HG03520 (cell line): ENCODE results near the gene ZEB2.

Source experiments
- ATAC-seq: cut with Tn5 transposase; IDR thresholded peaks from one replicate; pipeline ENCODE4 v1.9.1; 2021; ENCODE audit warnings: mild to moderate bottlenecking, moderate library complexity; ENCODE audit not compliant: unreplicated experiment

The ZEB2 gene

DNA sequence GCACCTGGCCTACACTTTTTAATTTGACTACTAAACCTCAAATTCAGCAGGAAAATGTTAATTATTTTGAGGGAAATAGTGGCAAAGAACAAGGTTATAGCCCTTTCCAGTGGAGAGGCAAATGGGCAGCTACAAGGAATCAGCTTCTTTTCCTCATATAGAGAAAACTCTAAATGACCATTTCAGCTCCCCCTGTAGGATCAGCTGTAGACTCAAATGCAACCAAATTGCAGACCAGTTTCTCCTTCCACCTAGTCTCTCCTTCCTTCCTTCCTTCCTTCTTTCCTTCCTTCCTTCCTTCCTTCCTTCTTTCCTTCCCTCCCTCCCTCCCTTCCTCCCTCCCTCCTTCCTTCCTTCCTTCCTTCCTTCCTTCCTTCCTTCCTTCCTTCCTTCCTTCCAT, 158.2 kb downstream of the ZEB2 start:
- no peak for ATAC-seq

DNA sequence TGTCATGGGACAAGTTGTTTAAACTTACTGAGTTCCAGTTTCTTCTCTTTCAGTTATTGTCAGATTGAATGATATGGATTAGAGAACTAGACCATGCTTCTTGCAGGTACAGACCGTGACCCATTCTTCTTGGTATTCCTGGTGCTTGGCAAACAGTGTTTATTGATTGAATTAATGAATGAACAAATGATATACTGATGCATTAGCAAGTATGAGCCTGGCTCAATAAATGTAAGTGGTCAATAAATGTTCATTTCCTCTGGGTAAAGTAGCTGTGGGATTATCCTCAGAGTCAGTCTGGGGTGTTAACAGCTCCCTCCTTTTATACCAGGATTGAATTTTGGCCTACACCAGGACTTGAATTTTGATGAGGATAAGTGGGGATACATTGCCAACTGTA, 160.2 kb downstream of the ZEB2 start:
- ATAC-seq, result no peak

DNA sequence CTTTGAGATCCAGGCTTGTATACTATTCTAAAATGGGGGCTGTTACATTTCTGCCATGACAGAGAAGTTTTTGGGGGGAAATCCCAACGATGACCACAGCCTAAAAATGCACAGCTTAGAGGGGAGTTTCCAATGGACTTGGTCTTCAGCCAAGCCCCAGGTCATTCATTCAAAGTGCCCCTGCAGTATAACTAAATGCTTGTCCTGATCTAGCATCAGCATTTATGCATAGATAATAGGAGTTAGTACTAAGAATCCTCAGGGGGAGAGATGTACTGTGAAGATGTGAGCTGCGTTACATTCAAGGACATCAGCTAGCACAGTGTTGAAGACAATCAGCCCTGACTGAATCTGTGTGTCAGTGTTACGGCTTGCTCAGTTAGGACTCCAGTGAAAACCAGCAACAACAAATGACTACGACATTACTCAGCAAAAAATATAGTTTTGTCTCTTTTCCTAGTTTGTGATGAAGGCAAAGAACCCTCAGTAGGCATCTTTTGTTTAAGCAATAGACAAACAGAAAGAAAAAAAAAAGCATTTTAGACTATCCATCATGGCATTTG, 160.9 kb downstream of the ZEB2 start:
- ATAC-seq, result peak; percentile 60

DNA sequence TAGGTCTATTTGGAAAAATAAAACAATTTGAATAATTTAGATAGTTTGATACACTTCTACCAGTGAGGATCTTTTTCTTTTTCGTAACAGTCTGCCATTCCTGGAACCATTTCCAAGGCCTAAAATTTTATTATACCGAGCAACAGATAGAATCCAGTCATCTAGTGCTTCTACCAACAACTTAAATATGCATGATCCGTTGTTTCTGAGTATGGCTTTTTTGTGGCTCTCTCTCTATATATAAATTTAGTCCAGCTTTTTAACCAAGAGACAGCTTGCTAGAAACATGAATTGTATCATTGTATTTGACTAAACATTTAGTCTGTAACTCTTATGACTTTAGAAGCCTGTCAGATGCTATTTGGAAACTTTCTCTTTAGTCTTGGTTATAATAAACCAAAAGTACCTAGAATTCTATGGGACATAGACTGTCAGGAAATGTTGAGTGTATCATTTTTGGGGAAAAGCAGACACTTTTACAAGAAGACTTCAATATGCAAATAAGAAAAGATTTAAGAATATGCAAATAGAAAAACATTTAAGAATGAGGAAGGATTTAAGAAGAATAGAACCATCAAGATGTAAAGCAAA, 161.4 kb downstream of the ZEB2 start:
- ATAC-seq, result no peak

DNA sequence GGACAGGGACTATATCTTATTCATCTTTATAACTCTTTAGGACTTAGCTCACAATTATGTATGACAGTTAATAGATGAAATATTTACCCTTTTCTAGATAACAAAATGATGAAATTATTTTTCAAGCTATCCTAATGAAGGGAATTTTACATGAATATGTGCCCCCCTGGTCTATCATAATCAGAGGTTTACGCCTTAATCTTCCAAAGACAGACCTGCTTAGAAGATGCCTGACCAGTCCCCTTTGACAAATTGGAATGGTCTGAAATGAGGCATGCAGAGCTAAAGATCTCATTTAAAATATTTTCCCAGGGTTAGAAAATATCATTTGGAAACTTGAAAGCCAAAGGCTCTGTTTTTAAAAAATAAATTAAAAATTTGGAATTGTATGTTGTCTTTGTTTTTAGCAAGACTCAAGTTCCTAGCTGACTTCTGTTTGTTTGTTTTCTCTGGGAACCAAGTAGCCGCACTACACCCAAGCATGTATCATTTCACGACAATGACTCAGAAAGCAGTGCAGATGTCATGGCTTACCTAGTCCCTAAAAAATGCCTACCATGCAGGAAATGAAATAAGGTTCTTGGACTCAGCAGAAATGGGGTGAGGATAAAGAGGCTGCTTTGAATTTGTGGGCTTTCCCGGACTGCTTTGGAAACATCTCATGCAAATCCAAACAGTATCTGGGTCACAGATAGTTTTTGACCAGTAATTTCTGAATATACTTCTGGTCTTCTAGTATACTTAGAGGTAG, 162.1 kb downstream of the ZEB2 start:
- ATAC-seq, result peak; percentile 77

DNA sequence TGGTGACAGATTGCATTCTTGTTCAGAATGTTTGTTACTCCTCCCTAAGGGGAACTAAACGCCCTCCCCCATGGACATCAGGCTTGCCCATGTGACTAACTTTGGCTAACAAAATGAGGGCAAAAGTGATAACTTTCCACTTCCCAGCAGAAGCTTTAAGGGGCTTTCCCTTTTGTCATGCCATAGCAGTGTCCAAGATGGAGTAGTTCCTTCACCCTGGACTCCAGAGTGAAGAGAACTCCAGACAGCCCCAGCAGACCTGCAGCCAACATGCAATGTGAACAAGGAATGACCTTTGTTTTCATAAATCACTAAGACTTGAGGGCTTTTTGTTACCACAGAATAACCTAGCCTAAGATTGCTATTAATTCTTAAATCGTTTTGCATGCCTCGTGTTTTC, 163.5 kb downstream of the ZEB2 start:
- no peak for ATAC-seq

DNA sequence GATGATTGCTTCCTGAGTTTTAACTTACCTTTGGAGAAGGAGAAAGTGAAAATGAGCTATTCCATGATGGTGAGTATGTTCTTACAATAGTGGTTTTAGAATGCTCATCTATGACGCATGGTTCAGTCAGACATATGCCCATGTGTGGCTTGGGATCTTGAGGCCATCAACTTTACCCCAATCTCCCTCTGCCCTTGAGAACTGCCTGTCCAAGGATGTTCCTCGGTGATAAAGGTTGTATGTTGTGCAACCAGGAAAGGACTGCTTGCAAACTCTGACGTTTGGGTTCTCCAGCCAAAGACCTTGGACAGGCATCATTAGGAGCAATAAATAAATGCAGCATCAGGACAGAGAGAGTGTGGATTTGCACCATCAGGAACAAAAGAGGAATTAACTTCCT, 165.0 kb downstream of the ZEB2 start:
- no peak for ATAC-seq

DNA sequence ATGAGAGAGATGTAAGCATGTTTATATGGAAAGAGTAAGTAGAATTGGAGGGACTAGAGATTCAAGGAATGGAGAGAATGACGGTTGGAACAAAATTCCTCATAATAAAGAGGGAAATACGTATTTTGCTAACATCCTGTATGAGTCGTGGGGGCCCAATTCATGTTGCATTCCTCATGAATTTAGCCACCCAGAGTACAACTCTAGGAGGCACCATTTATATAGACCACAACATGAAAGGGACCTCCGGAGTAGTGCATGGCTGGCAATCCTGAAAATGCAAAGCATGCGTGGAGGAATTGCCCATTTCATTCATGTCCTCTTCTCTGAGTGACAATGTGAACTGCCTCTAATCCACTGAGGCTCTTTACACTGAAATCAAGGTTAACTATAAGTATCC, 168.2 kb downstream of the ZEB2 start:
- ATAC-seq, result no peak

DNA sequence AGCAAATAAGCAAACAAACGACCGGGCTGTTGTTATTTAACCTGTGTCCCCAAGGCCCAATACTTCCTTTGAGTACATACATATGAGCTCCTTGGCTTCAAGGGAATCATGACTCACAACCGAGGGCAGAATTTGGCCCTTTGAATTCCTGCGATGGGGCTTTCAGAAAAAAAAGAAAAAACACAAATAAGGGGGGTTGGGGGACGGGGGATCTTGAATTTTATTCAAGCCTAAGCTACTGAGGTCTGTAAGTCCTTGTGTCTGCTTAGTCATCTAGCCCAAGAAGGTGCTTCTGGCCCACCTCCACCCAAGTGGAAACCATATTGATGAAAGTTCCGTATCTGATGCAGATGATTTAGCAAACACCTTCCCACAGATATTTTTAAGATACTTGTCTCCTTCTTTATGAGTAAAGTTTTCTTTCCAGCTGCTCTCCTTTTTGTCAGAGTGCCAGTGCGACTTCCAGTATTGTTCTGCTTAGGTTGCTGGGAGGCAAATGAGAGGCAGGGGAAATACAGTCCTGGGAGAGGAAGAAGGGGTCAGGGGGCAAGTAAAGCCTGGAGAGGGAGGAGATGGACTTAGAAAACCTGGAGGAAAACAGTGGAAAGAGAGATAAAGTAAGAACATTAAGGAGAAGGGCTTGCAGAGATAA, 169.6 kb downstream of the ZEB2 start:
- ATAC-seq, result no peak

DNA sequence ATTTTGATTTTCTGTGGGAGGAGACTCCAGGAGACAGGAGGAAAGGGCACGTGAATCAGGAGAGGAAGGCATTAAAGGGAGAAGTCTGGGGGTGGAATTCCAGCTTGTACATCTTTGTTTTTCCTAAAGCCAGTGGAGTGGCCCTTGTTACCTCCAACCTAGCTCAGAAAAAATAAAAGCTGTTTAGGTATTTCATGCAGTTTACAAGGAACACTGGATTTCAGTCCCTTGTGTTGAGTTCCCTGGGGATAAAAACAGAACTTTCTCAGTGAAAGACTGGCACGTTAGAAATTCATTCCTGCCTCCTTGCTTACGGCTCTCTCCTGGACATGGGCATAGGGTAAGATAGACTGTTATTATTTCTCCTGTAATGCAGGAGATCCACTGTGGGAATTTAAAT, 170.2 kb downstream of the ZEB2 start:
- no peak for ATAC-seq

DNA sequence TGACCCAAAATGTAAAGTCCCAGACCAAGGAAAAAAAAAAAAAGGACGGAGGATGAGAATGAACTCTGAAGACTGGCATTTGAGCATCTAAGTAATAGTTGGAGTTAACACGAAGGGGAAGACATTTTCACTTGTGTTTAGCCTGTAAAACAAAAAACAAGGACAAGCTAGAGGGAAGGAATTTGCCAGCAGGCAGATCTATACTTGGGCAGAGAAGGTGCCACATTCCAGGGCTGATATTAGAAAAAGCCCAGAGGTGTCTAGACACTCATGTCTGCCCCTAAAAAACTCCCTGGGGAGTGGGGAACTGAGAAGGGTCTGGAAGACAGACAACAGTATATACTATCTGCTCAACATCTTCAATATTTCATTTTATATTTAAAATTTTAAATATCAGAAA, 171.1 kb downstream of the ZEB2 start:
- no peak for ATAC-seq

DNA sequence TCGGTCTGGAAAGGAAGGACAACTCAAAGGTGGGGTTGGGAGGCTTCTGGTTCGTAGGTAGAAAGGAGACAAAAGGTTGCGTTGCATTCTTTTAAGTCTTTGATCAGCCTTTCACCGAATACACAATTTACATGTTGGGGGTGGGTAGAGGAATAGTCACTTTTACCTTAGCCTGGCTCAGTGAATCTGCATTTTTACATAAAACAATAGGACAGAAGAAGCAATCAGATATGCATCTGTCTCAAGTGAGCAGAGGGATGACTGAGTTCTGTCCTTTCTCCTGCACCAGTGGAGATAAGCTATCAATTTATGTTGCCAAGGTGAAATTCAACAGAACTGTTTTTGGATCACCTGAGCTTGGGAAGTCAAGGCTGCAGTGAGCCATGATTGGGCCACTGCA, 173.7 kb downstream of the ZEB2 start:
- ATAC-seq, result no peak

DNA sequence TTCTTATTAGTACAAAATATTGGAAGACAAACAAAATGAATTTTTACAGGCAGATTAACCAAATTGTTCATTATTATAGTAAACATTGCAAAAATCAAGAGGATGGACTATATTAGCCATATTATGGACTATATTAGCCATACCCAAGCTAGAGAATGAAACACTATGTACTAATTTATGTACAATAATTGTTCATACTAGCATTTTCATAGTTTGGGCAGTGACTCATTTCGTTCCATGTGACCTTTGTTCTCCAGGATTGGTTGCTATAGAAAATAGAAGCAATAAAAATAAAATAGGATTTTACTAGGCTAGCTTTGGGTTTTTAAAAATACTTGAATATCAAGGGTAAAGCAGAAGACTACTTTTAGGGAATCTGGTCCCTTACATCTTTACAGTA, 176.8 kb downstream of the ZEB2 start:
- peak; percentile 74 for ATAC-seq

DNA sequence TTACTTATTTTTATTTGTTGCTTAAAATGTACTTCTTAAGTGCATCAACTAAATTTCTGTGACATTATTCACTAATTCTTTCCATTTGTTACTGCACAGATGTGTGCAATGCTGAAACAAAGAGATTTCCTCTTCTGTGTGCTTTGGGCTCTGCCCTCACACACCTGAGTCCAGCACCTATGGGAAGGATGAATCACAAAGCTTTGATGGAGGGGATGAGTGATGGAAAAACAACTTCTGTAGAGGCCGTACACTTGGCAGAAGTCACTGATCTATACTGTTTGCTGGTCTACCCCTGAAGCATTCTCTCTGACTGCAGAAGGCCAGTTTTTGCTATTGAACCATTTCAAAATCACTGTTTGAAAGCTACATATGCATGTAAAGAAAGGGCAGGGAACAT, 178.4 kb downstream of the ZEB2 start:
- ATAC-seq, result no peak

DNA sequence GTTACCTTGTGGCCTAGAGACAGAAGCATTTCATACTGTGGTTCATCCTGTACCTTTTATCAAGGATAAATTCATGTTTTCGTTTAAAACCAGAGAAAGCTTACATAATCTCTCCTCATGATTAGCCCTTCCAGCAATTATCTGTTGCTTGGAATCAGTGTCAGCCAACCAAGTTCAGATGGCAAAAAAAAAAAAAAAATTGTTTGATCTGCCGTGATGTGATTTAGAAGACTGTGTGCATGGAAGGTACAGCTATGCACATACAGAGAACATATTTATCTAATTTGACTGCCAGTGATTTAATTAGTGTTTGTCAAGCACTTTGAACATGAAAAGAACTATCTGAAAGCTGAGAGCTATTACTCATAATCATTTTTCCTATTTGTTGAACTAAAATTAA, 180.9 kb downstream of the ZEB2 start:
- ATAC-seq, result no peak

DNA sequence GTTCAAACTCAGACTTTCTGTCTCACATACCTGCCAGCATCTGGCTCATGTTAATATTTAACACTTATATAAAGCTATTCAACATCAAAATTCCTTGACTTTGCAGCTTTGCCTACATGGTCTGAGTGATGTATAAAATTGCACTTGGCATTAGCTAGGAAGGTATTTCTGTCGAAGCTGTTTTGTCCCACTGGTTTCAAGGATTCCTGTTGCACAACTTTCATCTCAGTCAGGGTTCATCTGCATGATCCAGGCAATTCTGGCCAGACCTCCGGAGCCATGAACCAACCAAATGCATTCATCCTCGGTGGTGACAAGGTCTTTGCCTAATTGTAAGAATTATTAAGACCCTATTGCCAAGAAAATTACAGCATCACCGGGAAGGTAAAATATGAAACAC, 185.4 kb downstream of the ZEB2 start:
- ATAC-seq, result no peak
